BLaER1 (cell line): ENCODE results near the gene SLC35A2.

Source experiments
- H3K27ac ChIP-seq: shearing (Covaris generic); formaldehyde crosslinking; 2 replicates; pipeline ENCODE4 v1.8.1; 2022
- H3K27me3 ChIP-seq: shearing (Covaris generic); formaldehyde crosslinking; 2 replicates; pipeline ENCODE4 v1.8.1; 2022
- H3K36me3 ChIP-seq: shearing (Covaris generic); formaldehyde crosslinking; 2 replicates; pipeline ENCODE4 v1.8.1; 2022
- H3K4me1 ChIP-seq: shearing (Covaris generic); formaldehyde crosslinking; 2 replicates; pipeline ENCODE4 v1.8.1; 2022
- H3K4me2 ChIP-seq: shearing (Covaris generic); formaldehyde crosslinking; 2 replicates; pipeline ENCODE4 v1.8.1; 2022
- H3K4me3 ChIP-seq: shearing (Covaris generic); formaldehyde crosslinking; 2 replicates; pipeline ENCODE4 v1.8.1; 2022
- H3K9ac ChIP-seq: shearing (Covaris generic); formaldehyde crosslinking; 2 replicates; pipeline ENCODE4 v1.8.1; 2022
- H3K9me3 ChIP-seq: shearing (Covaris generic); formaldehyde crosslinking; 2 replicates; pipeline ENCODE4 v1.8.1; 2022
- H4K20me1 ChIP-seq: shearing (Covaris generic); formaldehyde crosslinking; 2 replicates; pipeline ENCODE4 v1.8.1; 2022
- Cebpa-rat ChIP-seq: shearing (Covaris generic); IDR thresholded peaks from 2 replicates; pipeline ENCODE4 v1.8.1; 2022

SLC35A2 gene

DNA sequence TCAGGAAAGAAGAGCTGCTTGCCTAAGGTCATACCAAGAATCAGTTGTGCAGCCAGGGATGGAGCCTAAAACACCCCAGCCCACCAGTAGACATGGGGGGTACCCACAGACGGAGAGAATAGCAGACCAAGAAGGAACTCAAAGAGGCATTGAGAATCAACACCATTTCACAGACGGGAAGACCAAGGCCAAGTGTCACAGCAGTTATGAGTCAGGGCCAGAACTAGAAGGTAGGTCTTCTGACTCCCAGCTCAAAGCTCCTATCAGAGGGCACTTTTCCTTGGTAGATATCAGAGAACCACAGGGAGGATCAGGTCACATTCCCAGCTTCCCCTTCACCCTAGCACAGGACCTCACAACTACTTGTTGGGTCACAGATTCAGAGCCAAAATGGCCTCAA is 31.4 kb upstream of the SLC35A2 start:
- H3K36me3 ChIP-seq: peaks cover 25% of the 10 kb centered on the region
- H3K27me3 ChIP-seq: peaks cover 56% of the 10 kb centered on the region
- no peak overlapping the region for H3K9ac ChIP-seq
- H3K9me3 ChIP-seq: no peaks in the 10 kb centered on the region
- peaks cover 32% of the 10 kb centered on the region for H3K4me1 ChIP-seq
- H3K4me3 ChIP-seq: no peak overlapping the region
- H3K4me2 ChIP-seq: no peak overlapping the region
- peaks cover 98% of the 10 kb centered on the region for H4K20me1 ChIP-seq
- no peak overlapping the region for H3K27ac ChIP-seq
- no peak for TF ChIP-seq Cebpa-rat

DNA sequence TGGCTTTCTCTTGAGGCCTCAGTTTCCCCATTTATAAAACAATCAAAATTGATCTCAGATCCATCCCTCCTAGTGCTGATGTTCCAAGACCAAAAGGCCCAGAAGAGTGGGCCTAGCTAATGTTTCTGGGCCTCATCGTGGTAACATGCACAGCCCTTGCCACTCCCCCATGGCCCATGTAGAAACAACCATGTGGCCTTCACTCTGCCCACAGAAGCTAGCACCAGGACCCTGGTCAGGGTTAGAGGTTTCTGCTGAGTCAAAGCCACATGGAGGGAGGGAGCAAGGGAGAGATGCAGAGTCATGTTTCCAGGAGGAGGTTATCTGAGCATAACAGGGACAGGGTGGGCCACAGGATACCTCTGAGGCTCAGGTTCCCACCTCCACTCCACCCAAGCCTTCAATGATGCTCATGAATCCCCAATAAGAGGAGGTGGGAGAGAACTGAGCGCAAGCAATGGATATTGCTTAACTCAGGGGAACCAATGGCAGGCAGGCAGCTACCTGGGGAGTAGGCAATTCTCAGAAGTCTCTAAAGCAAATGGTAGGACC is 29.0 kb upstream of the SLC35A2 start:
- Histone ChIP-seq H3K4me3 (no peak overlapping the region), H3K27me3 (peaks cover 63% of the 10 kb centered on the region), H3K27ac (0 out of 2 replicates have a peak overlapping the region, but pooled peaks have one; percentile 13), H3K9ac (no peak overlapping the region; the same call in 1 of the 2 replicates), H3K4me1 (peaks cover 52% of the 10 kb centered on the region), H3K36me3 (peaks cover 22% of the 10 kb centered on the region), H4K20me1 (peaks cover 95% of the 10 kb centered on the region), H3K9me3 (no peaks in the 10 kb centered on the region), H3K4me2 (peak overlapping the region; percentile 72)
- TF ChIP-seq Cebpa-rat: no peak

DNA sequence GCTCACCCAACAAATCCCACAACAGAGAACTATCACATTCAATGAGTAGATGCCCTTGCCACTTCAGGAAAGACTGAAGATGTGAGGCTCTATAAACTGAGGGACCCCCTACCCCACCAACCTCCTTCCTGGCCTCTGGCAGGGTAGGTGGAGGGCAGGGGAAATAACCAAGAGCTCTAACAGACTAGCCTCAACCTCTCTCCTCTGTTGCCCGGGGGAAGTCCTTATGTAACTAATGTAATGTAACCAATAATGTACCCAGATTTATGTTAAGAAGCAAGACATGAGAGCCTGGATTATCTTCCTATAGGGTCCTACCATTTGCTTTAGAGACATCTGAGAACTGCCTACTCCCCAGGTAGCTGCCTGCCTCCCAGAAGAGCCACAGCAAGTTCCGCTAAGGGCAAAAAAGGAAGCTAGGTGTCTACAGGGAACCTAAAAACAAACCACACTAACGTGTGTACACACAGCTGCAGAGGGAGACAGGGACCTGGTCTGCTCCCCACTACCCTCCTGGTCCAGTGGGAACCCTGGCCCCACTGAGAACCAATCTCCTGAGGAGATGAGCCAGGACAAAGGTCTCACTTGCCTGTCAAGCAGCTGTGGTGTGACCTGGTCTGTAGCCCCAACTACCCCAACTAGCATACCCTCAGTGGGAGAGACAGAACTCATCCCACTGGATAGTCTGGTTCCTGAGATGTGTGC is 28.2 kb upstream of the SLC35A2 start:
- TF ChIP-seq Cebpa-rat: no peak
- H3K27me3 ChIP-seq: peaks cover 63% of the 10 kb centered on the region
- peak overlapping the region; percentile 72 for H3K4me2 ChIP-seq
- H3K27ac ChIP-seq: 0 out of 2 replicates have a peak overlapping the region, but pooled peaks have one; percentile 13
- peaks cover 52% of the 10 kb centered on the region for H3K4me1 ChIP-seq
- no peak overlapping the region; the same call in 1 of the 2 replicates for H3K9ac ChIP-seq
- peaks cover 87% of the 10 kb centered on the region for H4K20me1 ChIP-seq
- no peaks in the 10 kb centered on the region for H3K9me3 ChIP-seq
- peaks cover 29% of the 10 kb centered on the region for H3K36me3 ChIP-seq
- no peak overlapping the region for H3K4me3 ChIP-seq

DNA sequence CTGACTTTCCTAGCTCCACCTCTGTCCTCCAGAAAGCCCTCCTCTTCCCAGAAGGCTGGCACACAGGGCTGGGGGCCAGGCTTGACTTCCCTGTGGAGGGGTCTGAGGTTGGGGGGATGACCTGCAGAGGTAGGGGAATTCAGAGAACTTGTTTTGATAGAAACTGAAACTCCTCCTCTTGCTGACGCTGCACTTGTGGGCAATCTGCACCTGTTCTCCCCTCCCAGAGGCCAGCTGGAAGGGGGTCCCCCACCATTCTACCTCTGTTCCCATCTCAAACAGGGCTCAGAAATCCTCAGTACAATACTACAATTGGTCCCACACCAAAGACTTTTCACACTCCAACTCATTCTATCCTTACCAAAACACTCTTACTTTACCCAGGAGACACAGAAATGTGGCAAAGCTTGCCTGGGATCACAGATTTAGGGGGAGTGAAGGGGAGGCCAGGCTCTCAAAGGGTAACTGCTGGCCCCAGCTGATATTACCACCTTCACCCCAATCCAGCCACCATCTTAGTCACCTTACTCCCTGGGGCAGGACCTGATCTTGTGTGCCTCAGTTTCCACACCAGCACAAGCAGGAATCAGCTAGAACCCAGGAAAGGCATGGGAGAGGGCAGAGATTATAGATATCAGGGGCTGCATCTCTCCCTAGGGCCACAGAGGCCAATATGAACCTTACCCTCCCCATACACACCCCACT is 27.4 kb upstream of the SLC35A2 start:
- Histone ChIP-seq H3K4me2 (peak overlapping the region; percentile 72), H3K4me1 (peaks cover 52% of the 10 kb centered on the region), H3K27me3 (peaks cover 60% of the 10 kb centered on the region), H3K27ac (peak overlapping the region; percentile 48), H4K20me1 (peaks cover 79% of the 10 kb centered on the region), H3K9ac (no peak overlapping the region), H3K36me3 (peaks cover 32% of the 10 kb centered on the region), H3K4me3 (no peak overlapping the region), H3K9me3 (no peaks in the 10 kb centered on the region)
- TF ChIP-seq Cebpa-rat: no peak

DNA sequence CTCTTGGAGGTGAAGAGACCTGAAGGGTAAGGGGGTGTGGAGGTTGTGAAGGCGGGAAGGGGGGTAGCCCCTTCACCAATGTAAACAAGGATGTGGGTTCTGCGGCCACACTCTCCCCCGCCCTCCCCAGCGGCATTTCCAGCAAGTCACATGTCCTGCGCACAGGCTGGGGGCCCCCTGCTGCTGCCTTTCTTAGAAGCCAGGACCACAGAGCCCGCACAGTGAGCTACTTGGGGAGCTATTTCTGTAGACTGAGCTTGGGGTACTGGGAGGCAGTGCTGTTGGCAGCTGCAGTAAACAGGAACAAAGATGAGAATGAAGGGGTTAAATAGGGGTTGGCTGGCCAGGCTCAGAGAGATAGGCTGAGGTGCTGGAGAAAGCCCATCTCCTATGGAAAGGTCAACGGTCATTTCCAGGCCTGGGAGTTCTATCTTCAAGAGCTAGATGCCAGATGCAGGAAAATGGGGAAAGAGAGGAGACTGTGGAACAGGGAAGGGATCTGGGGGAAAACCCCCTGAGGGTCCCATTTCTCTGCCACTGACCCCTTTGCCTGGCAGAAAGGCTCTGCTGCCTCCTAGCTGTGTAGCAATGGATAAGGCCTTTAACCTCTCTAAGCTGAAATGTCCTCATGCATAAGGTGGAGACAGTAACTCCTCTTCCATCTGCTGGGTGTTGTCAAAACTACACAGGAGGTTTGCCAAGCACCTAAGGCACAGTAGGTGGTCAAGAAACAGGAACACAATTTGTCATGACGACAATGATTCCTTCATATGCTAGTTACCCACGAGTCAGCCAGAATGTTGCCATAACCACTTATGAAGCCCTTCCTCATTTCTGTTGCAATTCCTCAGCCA is 25.8 kb upstream of the SLC35A2 start:
- Histone ChIP-seq H3K9ac (peak overlapping the region; percentile 27), H3K4me1 (peaks cover 52% of the 10 kb centered on the region), H3K27me3 (peaks cover 46% of the 10 kb centered on the region), H3K4me3 (0 out of 2 replicates have a peak overlapping the region, but pooled peaks have one; percentile 9), H3K36me3 (peaks cover 30% of the 10 kb centered on the region), H3K27ac (peak overlapping the region; percentile 48), H3K9me3 (peaks cover 7% of the 10 kb centered on the region; the same call in 1 of the 2 replicates), H3K4me2 (peak overlapping the region; percentile 72), H4K20me1 (peaks cover 63% of the 10 kb centered on the region)
- TF ChIP-seq Cebpa-rat: no peak

DNA sequence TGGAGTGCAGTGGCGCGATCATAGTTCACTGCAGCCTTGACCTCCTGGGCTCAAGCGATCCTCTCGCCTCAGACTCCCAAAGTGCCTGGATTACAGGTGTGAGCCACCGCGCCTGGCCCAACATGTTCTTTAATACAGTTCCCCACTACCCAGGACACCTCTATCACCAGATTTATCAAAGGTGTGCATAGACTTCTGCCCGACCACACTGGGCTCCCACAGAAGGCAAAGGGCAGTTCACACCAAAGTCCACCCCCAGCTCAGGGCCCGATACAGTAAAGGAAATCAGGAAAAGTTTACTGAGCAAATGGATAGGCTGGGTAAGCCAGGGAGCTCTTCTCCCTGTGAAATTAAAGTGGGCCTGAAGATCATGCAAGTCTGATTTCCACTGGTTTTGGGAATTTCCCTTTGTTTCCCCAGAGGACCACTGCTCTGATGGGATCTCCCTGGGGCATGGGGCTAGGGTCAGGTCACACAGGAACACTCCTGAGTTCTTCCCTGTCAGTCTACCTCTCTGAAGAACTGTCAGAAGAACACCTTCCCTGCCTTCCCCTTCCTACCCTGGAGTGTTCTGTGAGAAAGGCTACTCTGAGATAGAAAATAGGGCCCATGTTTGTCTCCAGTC is 25.1 kb upstream of the SLC35A2 start:
- Histone ChIP-seq H3K9ac (peak overlapping the region; percentile 27; the same call in 1 of the 2 replicates), H3K27me3 (peaks cover 44% of the 10 kb centered on the region), H3K4me1 (peaks cover 52% of the 10 kb centered on the region), H3K4me2 (peak overlapping the region; percentile 72), H3K27ac (peak overlapping the region; percentile 48; the same call in 1 of the 2 replicates), H4K20me1 (peaks cover 56% of the 10 kb centered on the region), H3K9me3 (peaks cover 7% of the 10 kb centered on the region; the same call in 1 of the 2 replicates), H3K36me3 (peaks cover 31% of the 10 kb centered on the region), H3K4me3 (0 out of 2 replicates have a peak overlapping the region, but pooled peaks have one; percentile 9)
- TF ChIP-seq Cebpa-rat: no peak

DNA sequence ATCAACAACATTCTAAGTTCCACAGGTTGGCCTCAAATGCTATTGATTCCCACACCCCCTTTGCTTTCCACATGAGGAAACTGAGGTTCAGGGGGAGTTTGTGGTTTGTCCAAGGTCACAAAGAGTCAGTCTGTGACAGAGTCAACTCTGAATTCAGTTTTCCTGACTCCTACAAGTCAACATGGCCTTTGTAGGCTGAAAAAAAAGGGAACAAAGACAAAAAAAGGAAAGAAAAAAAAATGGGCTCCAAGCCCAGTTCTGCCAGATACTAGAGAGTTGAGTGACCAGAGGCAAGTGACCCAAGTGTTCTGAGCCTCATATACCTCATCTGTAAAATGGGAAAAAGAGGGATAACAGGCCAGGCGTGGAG is 23.8 kb upstream of the SLC35A2 start:
- H3K27me3 ChIP-seq: peaks cover 37% of the 10 kb centered on the region
- peaks cover 44% of the 10 kb centered on the region for H4K20me1 ChIP-seq
- H3K4me1 ChIP-seq: peaks cover 44% of the 10 kb centered on the region
- TF ChIP-seq Cebpa-rat: no peak
- peaks cover 7% of the 10 kb centered on the region; the same call in 1 of the 2 replicates for H3K9me3 ChIP-seq
- peaks cover 44% of the 10 kb centered on the region for H3K36me3 ChIP-seq
- no peak overlapping the region for H3K9ac ChIP-seq
- H3K4me2 ChIP-seq: no peak overlapping the region
- H3K27ac ChIP-seq: no peak overlapping the region
- H3K4me3 ChIP-seq: no peak overlapping the region

DNA sequence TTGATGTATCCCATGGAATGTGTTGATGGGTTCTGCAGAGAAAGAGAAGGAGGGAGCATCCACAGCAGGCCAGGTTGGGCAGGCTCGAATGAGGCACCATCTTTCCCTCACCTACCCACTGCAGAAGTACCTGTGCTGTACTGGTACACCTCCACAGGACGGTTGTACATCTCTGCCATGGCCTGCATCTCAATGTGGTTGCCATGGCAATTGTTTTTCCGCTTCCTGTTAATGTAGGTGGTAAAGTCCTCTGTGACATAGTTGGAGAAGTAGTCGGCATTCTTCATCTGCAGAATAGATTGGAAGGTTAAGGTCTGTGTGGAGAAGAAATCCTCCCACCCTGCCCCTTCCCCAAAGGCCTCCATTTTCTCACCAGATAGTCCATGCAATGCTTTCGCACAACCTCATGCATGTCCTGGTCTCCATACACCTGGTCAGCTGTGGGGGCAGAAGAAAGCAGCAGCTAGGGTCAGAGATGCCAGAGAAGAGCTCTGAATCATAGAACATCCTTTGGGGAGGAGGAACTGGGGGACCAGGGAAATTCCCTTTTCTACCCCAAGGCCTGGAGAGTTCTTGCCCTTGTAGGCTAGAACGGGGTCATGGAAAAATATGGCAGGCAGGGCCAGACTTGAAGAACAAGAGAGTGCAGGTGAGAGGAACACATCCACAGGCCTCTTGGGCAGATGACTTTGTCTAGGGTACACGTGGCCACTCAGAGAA is 23.3 kb upstream of the SLC35A2 start:
- Histone ChIP-seq H3K9me3 (peaks cover 7% of the 10 kb centered on the region; the same call in 1 of the 2 replicates), H3K36me3 (peaks cover 49% of the 10 kb centered on the region), H3K4me1 (peaks cover 38% of the 10 kb centered on the region), H3K27ac (no peak overlapping the region), H3K27me3 (peaks cover 31% of the 10 kb centered on the region), H3K9ac (no peak overlapping the region), H4K20me1 (peaks cover 38% of the 10 kb centered on the region), H3K4me3 (no peak overlapping the region), H3K4me2 (no peak overlapping the region)
- no peak for TF ChIP-seq Cebpa-rat
